Epithelial cell of esophagus (primary cell): ENCODE results near the gene TYMS.

Source experiments
- DNase-seq: peaks from one replicate; pipeline ENCODE4 v3.0.0; 2010; ENCODE audit warnings: low read depth
- H3K4me3 ChIP-seq: 2 replicates; pipeline ENCODE4 v1.5.1; 2011; ENCODE audit warnings: mild to moderate bottlenecking, low read length, control low read depth
- TF ChIP-seq, protein P1 (sequence below): IDR thresholded peaks from 2 replicates; pipeline ENCODE4 v1.5.1; 2011; ENCODE audit warnings: low read depth, mild to moderate bottlenecking, low read length, control low read depth, inconsistent platforms; ENCODE audit not compliant: insufficient read depth; ENCODE audit errors: missing control alignments

TYMS gene

GRCh38 chr18:654601-655000 lies 2.9 kb upstream of the TYMS start:
- no peak for DNase-seq
- TF ChIP-seq, protein P1, sequence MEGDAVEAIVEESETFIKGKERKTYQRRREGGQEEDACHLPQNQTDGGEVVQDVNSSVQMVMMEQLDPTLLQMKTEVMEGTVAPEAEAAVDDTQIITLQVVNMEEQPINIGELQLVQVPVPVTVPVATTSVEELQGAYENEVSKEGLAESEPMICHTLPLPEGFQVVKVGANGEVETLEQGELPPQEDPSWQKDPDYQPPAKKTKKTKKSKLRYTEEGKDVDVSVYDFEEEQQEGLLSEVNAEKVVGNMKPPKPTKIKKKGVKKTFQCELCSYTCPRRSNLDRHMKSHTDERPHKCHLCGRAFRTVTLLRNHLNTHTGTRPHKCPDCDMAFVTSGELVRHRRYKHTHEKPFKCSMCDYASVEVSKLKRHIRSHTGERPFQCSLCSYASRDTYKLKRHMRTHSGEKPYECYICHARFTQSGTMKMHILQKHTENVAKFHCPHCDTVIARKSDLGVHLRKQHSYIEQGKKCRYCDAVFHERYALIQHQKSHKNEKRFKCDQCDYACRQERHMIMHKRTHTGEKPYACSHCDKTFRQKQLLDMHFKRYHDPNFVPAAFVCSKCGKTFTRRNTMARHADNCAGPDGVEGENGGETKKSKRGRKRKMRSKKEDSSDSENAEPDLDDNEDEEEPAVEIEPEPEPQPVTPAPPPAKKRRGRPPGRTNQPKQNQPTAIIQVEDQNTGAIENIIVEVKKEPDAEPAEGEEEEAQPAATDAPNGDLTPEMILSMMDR: no peak
- no peak overlapping the region for H3K4me3 ChIP-seq

GRCh38 chr18:655445-655844 lies 2.0 kb upstream of the TYMS start:
- H3K4me3 ChIP-seq: no peak overlapping the region
- no peak for DNase-seq
- TF ChIP-seq, protein P1: no peak

GRCh38 chr18:658001-658946 lies 821 bp downstream of the TYMS start:
- peak overlapping the region; percentile 76 for H3K4me3 ChIP-seq
- peak; percentile 93 for DNase-seq
- TF ChIP-seq, protein P1: no peak

DNA sequence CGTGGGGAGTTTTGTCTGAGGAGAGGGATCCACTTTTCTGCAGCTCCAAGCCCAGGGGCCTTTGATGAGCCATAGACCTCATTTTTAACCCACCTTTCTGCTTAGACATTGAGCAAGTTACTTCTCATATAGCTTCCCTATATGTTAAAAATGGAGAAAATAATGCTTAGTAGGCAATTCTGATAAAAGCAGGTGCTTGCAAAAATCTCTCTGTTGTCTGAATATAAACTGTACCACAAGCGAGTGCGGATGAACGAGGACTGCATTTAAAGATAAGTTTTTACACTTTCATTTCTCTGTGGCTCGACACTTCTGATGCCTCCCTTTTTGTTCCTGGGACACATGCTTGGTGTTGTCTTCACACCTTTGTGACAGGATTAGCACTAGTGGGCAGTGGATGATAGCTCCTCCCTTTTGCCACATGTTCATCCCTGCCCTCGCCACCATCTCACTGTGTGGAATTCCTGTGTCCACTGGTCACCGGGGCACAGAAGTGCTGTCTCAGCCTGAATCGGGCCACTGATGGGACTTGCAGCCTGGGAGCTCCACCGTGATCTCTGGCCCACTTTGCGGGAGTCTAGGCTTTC lies 1.6 kb downstream of the TYMS start:
- TF ChIP-seq, protein P1: no peak
- DNase-seq: no peak
- peak overlapping the region; percentile 76 for H3K4me3 ChIP-seq

GRCh38 chr18:659597-659996 lies 2.1 kb downstream of the TYMS start:
- TF ChIP-seq, protein P1: no peak
- no peak for DNase-seq
- no peak overlapping the region for H3K4me3 ChIP-seq

DNA sequence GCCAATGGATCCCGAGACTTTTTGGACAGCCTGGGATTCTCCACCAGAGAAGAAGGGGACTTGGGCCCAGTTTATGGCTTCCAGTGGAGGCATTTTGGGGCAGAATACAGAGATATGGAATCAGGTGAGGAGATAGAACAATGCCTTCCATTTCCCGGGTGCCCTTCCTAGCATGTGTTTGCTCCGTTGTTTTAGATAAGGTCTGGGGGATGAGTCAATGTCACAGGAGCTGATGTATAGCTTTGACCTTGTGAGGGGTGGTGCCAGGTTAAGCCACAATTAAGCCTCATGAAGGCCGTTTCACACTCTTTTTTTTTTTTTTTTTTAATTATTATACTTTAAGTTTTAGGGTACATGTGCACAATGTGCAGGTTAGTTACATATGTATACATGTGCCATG lies 4.7 kb downstream of the TYMS start:
- H3K4me3 ChIP-seq: no peak overlapping the region
- TF ChIP-seq, protein P1: no peak
- no peak for DNase-seq
